ENCODE data around the gene ST3GAL4.

Gene ST3GAL4

GRCh38 chr11:126452241-126453101, 97.0 kb downstream of the ST3GAL4 start:
- no peak for DNase-seq (ENCODE audit: low read depth)

GRCh38 chr11:126456089-126456488, 100.6 kb downstream of the ST3GAL4 start:
- DNase-seq (ENCODE audit: low read depth): no peak

GRCh38 chr11:126456783-126457542, 101.5 kb downstream of the ST3GAL4 start:
- DNase-seq (ENCODE audit: low read depth): no peak

- DNase-seq (ENCODE audit: low read depth): no peak
Observed at GRCh38 chr11:126457817-126458216, 102.3 kb downstream of the ST3GAL4 start.

GRCh38 chr11:126459691-126460281, 104.3 kb downstream of the ST3GAL4 start:
- peak; percentile 63 for DNase-seq (ENCODE audit: low read depth)

GRCh38 chr11:126460417-126461095, 105.1 kb downstream of the ST3GAL4 start:
- no peak for DNase-seq (ENCODE audit: low read depth)

GRCh38 chr11:126461096-126461440, 105.6 kb downstream of the ST3GAL4 start:
- no peak for DNase-seq (ENCODE audit: low read depth)

- no peak for DNase-seq (ENCODE audit: low read depth)
Observed at GRCh38 chr11:126461996-126462395, 106.5 kb downstream of the ST3GAL4 start.

- DNase-seq (ENCODE audit: low read depth): no peak
Observed at GRCh38 chr11:126462422-126462821, 106.9 kb downstream of the ST3GAL4 start.

Measured in fibroblast of the conjunctiva (primary cell).